IMR-90 (cell line): Measurements from ENCODE around the gene EME2. TPM values are rescaled to one million over a fixed set of nuclear protein-coding genes. Genes with fewer than 3 reads are reported as not detected.

Experiments used
- ATAC-seq: fragments of 200-7000 bp; cut with Tn5 transposase; 2 replicates; pipeline ENCODE4 v1.9.1; 2020; ENCODE audit warnings: low read depth, mild to moderate bottlenecking, moderate library complexity
- BruUV-seq: library from RNA; stranded (reverse); fragments of 400-500 nt; replicated peaks from 2 replicates; lab custom pipeline; 2021; lab: Mats Ljungman, UMichigan
- CTCF ChIA-PET: fragments of 300-600 bp; formaldehyde crosslinking; extraction: SDS; loops from one replicate; lab custom pipeline; 2021; ENCODE audit warnings: antibody characterized with exemption; lab: Yijun Ruan, JAX
- POLR2A ChIA-PET: fragments of 300-600 bp; sonication (Branson Sonifier 250); formaldehyde crosslinking; loops from one replicate; lab custom pipeline; 2022; ENCODE audit warnings: antibody characterized with exemption; ENCODE audit not compliant: unreplicated experiment; lab: Charles Lee
- DNase-seq: peaks from one replicate; pipeline ENCODE4 v3.0.0; 2013
- H2AFZ ChIP-seq: replicated peaks from 2 replicates; pipeline ENCODE3; 2013; ENCODE audit warnings: low read length, mild to moderate bottlenecking; ENCODE audit not compliant: poor library complexity
- H2AK5ac ChIP-seq: 2 replicates; pipeline ENCODE4 v1.6.1; 2013; ENCODE audit warnings: low read depth, low read length, inconsistent platforms
- H2AK9ac ChIP-seq: replicated peaks from 2 replicates; pipeline ENCODE3; 2013; ENCODE audit warnings: mild to moderate bottlenecking, low read depth, low read length, moderate library complexity; ENCODE audit not compliant: poor library complexity
- H2BK120ac ChIP-seq: 2 replicates; pipeline ENCODE4 v1.6.1; 2013; ENCODE audit warnings: low read depth, low read length, inconsistent platforms
- H2BK15ac ChIP-seq: 3 replicates; pipeline ENCODE4 v1.6.1; 2013; ENCODE audit warnings: low read depth, low read length, inconsistent platforms
- H2BK20ac ChIP-seq: 2 replicates; pipeline ENCODE4 v1.6.1; 2013; ENCODE audit warnings: low read depth, mild to moderate bottlenecking, inconsistent platforms, low read length, moderate library complexity
- H2BK5ac ChIP-seq: 2 replicates; pipeline ENCODE4 v1.6.1; 2013; ENCODE audit warnings: mild to moderate bottlenecking, low read depth, low read length, inconsistent platforms; ENCODE audit not compliant: poor library complexity, severe bottlenecking
- H3K14ac ChIP-seq: replicated peaks from 2 replicates; pipeline ENCODE4 v1.6.1; 2013; ENCODE audit warnings: low read depth, low read length, inconsistent platforms
- H3K18ac ChIP-seq: 2 replicates; pipeline ENCODE4 v1.6.1; 2013; ENCODE audit warnings: low read depth, low read length, control low read depth
- H3K23ac ChIP-seq: 2 replicates; pipeline ENCODE4 v1.6.1; 2013; ENCODE audit warnings: low read depth, low read length, inconsistent platforms
- H3K27ac ChIP-seq: 2 replicates; pipeline ENCODE4 v1.5.1; 2013; ENCODE audit warnings: mild to moderate bottlenecking, control low read depth, low read length; ENCODE audit not compliant: insufficient read depth
- H3K27me3 ChIP-seq: 2 replicates; pipeline ENCODE4 v1.6.1; 2013; ENCODE audit warnings: low read length; ENCODE audit not compliant: control insufficient read depth, insufficient read depth
- H3K36me3 ChIP-seq: 2 replicates; pipeline ENCODE4 v1.6.1; 2013; ENCODE audit warnings: low read length, mixed read lengths; ENCODE audit not compliant: control insufficient read depth, insufficient read depth
- H3K4ac ChIP-seq: 2 replicates; pipeline ENCODE4 v1.6.1; 2013; ENCODE audit warnings: low read depth, low read length, inconsistent platforms
- H3K4me1 ChIP-seq: 2 replicates; pipeline ENCODE4 v1.6.1; 2013; ENCODE audit warnings: low read length, mixed read lengths; ENCODE audit not compliant: control insufficient read depth, insufficient read depth
- H3K4me2 ChIP-seq: 2 replicates; pipeline ENCODE4 v1.6.1; 2013; ENCODE audit warnings: low read depth, mild to moderate bottlenecking, control low read depth, low read length, moderate library complexity
- H3K4me3 ChIP-seq: 2 replicates; pipeline ENCODE4 v1.5.1; 2013; ENCODE audit warnings: low read depth, mild to moderate bottlenecking, control low read depth, low read length, moderate library complexity; ENCODE audit not compliant: insufficient read depth
- H3K56ac ChIP-seq: 2 replicates; pipeline ENCODE4 v1.6.1; 2013; ENCODE audit warnings: low read length, inconsistent platforms; ENCODE audit not compliant: insufficient read depth; ENCODE audit errors: extremely low read depth
- H3K79me1 ChIP-seq, 2 experiments: 2 replicates each; pipeline ENCODE4 v1.6.1; 2013; ENCODE audit warnings: low read length in 2 of 2, inconsistent platforms in 1 of 2, low read depth in 1 of 2
- H3K9ac ChIP-seq: 2 replicates; pipeline ENCODE4 v1.6.1; 2013; ENCODE audit warnings: low read depth, low read length, control low read depth
- H3K9me1 ChIP-seq: 2 replicates; pipeline ENCODE4 v1.6.1; 2013; ENCODE audit warnings: low read length, inconsistent platforms; ENCODE audit not compliant: insufficient read depth
- H3K9me3 ChIP-seq: 2 replicates; pipeline ENCODE4 v1.6.1; 2013; ENCODE audit warnings: low read length; ENCODE audit not compliant: control insufficient read depth, insufficient read depth
- H4K20me1 ChIP-seq: 2 replicates; pipeline ENCODE4 v1.6.1; 2013; ENCODE audit warnings: low read length, inconsistent platforms; ENCODE audit not compliant: insufficient read depth
- H4K5ac ChIP-seq: 2 replicates; pipeline ENCODE4 v1.6.1; 2013; ENCODE audit warnings: mild to moderate bottlenecking, low read depth, low read length, control low read depth
- H4K8ac ChIP-seq, 2 experiments: 2 replicates each; pipeline ENCODE4 v1.6.1; 2013; ENCODE audit warnings: low read depth in 2 of 2, low read length in 2 of 2, control low read depth in 1 of 2, inconsistent platforms in 1 of 2
- H4K91ac ChIP-seq: 2 replicates; pipeline ENCODE4 v1.6.1; 2013; ENCODE audit warnings: low read depth, low read length, inconsistent platforms; ENCODE audit not compliant: insufficient read depth
- CEBPB ChIP-seq: IDR thresholded peaks from 2 replicates; pipeline ENCODE4 v1.6.1; 2012; ENCODE audit warnings: low read depth, low read length, improper control_type of control experiment
- CHD1 ChIP-seq: IDR thresholded peaks from 2 replicates; pipeline ENCODE4 v1.6.1; 2012; ENCODE audit warnings: low read depth, low read length, improper control_type of control experiment
- CTCF ChIP-seq: conservative IDR thresholded peaks from 2 replicates; pipeline ENCODE4 v1.5.1; 2012; ENCODE audit warnings: mild to moderate bottlenecking, low read depth, low read length, improper control_type of control experiment
- ELK1 ChIP-seq: fragments of 150-350 bp; IDR thresholded peaks from 2 replicates; pipeline ENCODE4 v1.6.1; 2016; ENCODE audit warnings: low read depth, mild to moderate bottlenecking, low read length, moderate library complexity, borderline replicate concordance
- MAFK ChIP-seq: IDR thresholded peaks from 2 replicates; pipeline ENCODE4 v1.6.1; 2012; ENCODE audit warnings: low read depth, low read length, improper control_type of control experiment
- MAZ ChIP-seq: IDR thresholded peaks from 2 replicates; pipeline ENCODE4 v1.6.1; 2012; ENCODE audit warnings: low read depth, mild to moderate bottlenecking, low read length, improper control_type of control experiment, moderate library complexity, borderline replicate concordance
- MXI1 ChIP-seq: IDR thresholded peaks from 2 replicates; pipeline ENCODE4 v1.6.1; 2012; ENCODE audit warnings: low read depth, mild to moderate bottlenecking, low read length, moderate library complexity, borderline replicate concordance
- NFE2L2 ChIP-seq: fragments of 150-350 bp; IDR thresholded peaks from 2 replicates; pipeline ENCODE4 v1.6.1; 2016; ENCODE audit warnings: low read depth, mild to moderate bottlenecking, low read length
- RFX5 ChIP-seq: IDR thresholded peaks from 2 replicates; pipeline ENCODE4 v1.8.0; 2012; ENCODE audit warnings: low read depth, mild to moderate bottlenecking, low read length, moderate library complexity
- WGBS, 2 experiments: methylation state at CpG; one replicate each; pipeline versions ENCODE4 v1.1.5 to v1.1.7; 2013; ENCODE audit warnings: missing lambda C conversion rate in 2 of 2; ENCODE audit not compliant: insufficient read length in 1 of 2; ENCODE audit errors: extremely low coverage in 2 of 2; 5-methylcytosine and 5-hydroxymethylcytosine counted together
- dilution Hi-C: fragments of 300-500 bp; cut with HindIII; formaldehyde crosslinking; loops from one replicate; pipeline ENCODE4 v1.14.3; 2018; ENCODE audit warnings: low sequenced_read_pairs; ENCODE audit not compliant: unreplicated experiment
- in situ Hi-C: fragments of 300-500 bp; cut with MboI; formaldehyde crosslinking; loops from 3 replicates; pipeline ENCODE4 v1.14.3; 2019; ENCODE audit warnings: low sequenced_read_pairs, inconsistent platforms, mixed read lengths
- intact Hi-C: fragments of 100-400 bp; cut with micrococcal nuclease; formaldehyde crosslinking; loops from 2 replicates; pipeline ENCODE4 v1.10.0; 2022
- polyA plus RNA-seq, 3 experiments: library from polyadenylated mRNA; depleted of rRNA; stranded (reverse); fragments of >200 nt; gene quantifications; 2 replicates each; pipeline ENCODE4 v1.2.3, GENCODE V29; 2012; ENCODE audit warnings: low replicate concordance in 1 of 3
- total RNA-seq: library from RNA; depleted of rRNA; stranded (reverse); fragments of >200 nt; gene quantifications from 2 replicates; pipeline ENCODE4 v1.2.3, GENCODE V29; 2012

Gene EME2
- total and polyA plus RNA-seq, 2 of the 4 experiments (the other 2 are of a cell fraction), result 1.3 to 9.6 TPM

- ATAC-seq, result no peak
- H2AK5ac ChIP-seq, result no peak overlapping the region
- no peak overlapping the region for H3K4me3 ChIP-seq
- 96% methylated on average over 24 of the region's 35 CpGs; no CpG with 5 or more reads in 1 of the 2 experiments for WGBS, 2 experiments
- no peak overlapping the region for H4K5ac ChIP-seq
- H2BK5ac ChIP-seq, result no peak overlapping the region
- ChIA-PET POLR2A (no interaction called here), CTCF (no interaction called here)
- no peak overlapping the region for H3K56ac ChIP-seq
- in situ Hi-C loops (no loop called here), intact Hi-C loops (no loop called here), dilution Hi-C loops (no loop called here)
- H3K4ac ChIP-seq, result no peak overlapping the region
- TF ChIP-seq CHD1, result no peak
- no peak for TF ChIP-seq ELK1
- no peak for TF ChIP-seq MAZ
- no peak for TF ChIP-seq MXI1
- no peak for TF ChIP-seq CEBPB
- TF ChIP-seq NFE2L2, result no peak
- no peak for TF ChIP-seq MAFK
- TF ChIP-seq RFX5, result no peak
- TF ChIP-seq CTCF, result no peak
- H4K8ac ChIP-seq, result no peak overlapping the region
- no peaks in the 10 kb centered on the region for H3K4me1 ChIP-seq
- H3K27ac ChIP-seq, result no peak overlapping the region
- H3K9me3 ChIP-seq, result no peaks in the 10 kb centered on the region
- no peak overlapping the region for H3K9ac ChIP-seq
- no peak overlapping the region for H3K4me2 ChIP-seq
- no peak overlapping the region for H3K23ac ChIP-seq
- peaks cover 12 to 47% of the 10 kb centered on the region in 2 experiments; a peak in 3 of 4 replicates for H3K79me1 ChIP-seq
- no peaks in the 10 kb centered on the region for H3K27me3 ChIP-seq
- peaks cover 4% of the 10 kb centered on the region; the same call in 1 of the 2 replicates for H3K9me1 ChIP-seq
- no TSS peak for BruUV-seq
- H2BK120ac ChIP-seq, result no peak overlapping the region
- peaks cover 67% of the 10 kb centered on the region for H3K36me3 ChIP-seq
- H2AK9ac ChIP-seq, result no peak overlapping the region
- H2BK20ac ChIP-seq, result no peak overlapping the region
- no peak overlapping the region for H3K18ac ChIP-seq
- H2BK15ac ChIP-seq, result no peak overlapping the region
- no peak overlapping the region for H2AFZ ChIP-seq
- no peak overlapping the region for H3K14ac ChIP-seq
- no peak for DNase-seq
- H4K91ac ChIP-seq, result no peak overlapping the region
- H4K20me1 ChIP-seq, result peaks cover 24% of the 10 kb centered on the region
These were observed 43.2 kb upstream of the EME2 start for GRCh38 chr16:1729445-1729844.
